ENCODE results near the gene MYL3. TPM values are rescaled to one million over a fixed set of nuclear protein-coding genes. Genes with fewer than 3 reads are reported as not detected.

Gene MYL3
- total and polyA plus RNA-seq, 2 experiments from 2014 or later, result not detected

GRCh38 chr3:46889381-46890110 is 26.3 kb upstream of the MYL3 start:
- Histone ChIP-seq H3K4me3 (no peak overlapping the region), H3K27me3 (replicated peaks; ENCODE audit: insufficient read depth) (0 out of 2 replicates have a peak, but pooled peaks cover 4% of the 10 kb centered on the region), H3K9ac (no peak overlapping the region), H3K79me2 (ENCODE audit: insufficient read depth) (no peaks in the 10 kb centered on the region), H2AFZ (no peak overlapping the region), H3K9me2 (ENCODE audit: insufficient read depth) (no peaks in the 10 kb centered on the region), H3K4me2 (ENCODE audit: unreplicated experiment) (no peak overlapping the region), H4K20me1 (ENCODE audit: insufficient read depth) (no peaks in the 10 kb centered on the region), H3K9me3 (ENCODE audit: low read depth) (no peaks in the 10 kb centered on the region), H3K36me3 (ENCODE audit: low read depth) (no peaks in the 10 kb centered on the region), H3K4me1 (ENCODE audit: insufficient read depth) (no peaks in the 10 kb centered on the region), H3K27ac (no peak overlapping the region), H3F3A (ENCODE audit: insufficient read depth) (no peaks in the 10 kb centered on the region)
- TF ChIP-seq EZH2 (IDR thresholded peaks at IDR 0.05; ENCODE audit: insufficient read depth, poor library complexity, severe bottlenecking) (no peak), EZH2phosphoT487 (IDR thresholded peaks at IDR 0.05; ENCODE audit: insufficient read depth, low read depth) (no peak)
- in situ Hi-C loops (cut with MboI), result loop anchor here (10.0 kb wide), 1 partner anchor 175 kb away; the partner anchor contains the start of gene PRSS50
- WGBS, 2 experiments (ENCODE audit: low coverage in 1 of 2, low lambda C conversion rate in 2 of 2, missing lambda C conversion rate in 2 of 2), result 57 to 59% methylated on average over 6 of the region's 6 CpGs
- no peak for DNase-seq

GRCh38 chr3:46888705-46889104 is 25.5 kb upstream of the MYL3 start:
- Histone ChIP-seq H3K4me1 (ENCODE audit: insufficient read depth) (no peaks in the 10 kb centered on the region), H3K4me3 (no peak overlapping the region), H3K9ac (no peak overlapping the region), H3K4me2 (ENCODE audit: unreplicated experiment) (no peak overlapping the region), H3K27me3 (replicated peaks; ENCODE audit: insufficient read depth) (peaks cover 11% of the 10 kb centered on the region; the same call in 1 of the 2 replicates), H2AFZ (no peak overlapping the region), H3K9me3 (ENCODE audit: low read depth) (no peaks in the 10 kb centered on the region), H3K36me3 (ENCODE audit: low read depth) (no peaks in the 10 kb centered on the region), H3K9me2 (ENCODE audit: insufficient read depth) (no peaks in the 10 kb centered on the region), H4K20me1 (ENCODE audit: insufficient read depth) (no peaks in the 10 kb centered on the region), H3K27ac (no peak overlapping the region), H3K79me2 (ENCODE audit: insufficient read depth) (no peaks in the 10 kb centered on the region), H3F3A (ENCODE audit: insufficient read depth) (no peaks in the 10 kb centered on the region)
- TF ChIP-seq EZH2phosphoT487 (IDR thresholded peaks at IDR 0.05; ENCODE audit: insufficient read depth, low read depth), result no peak
- no peak for TF ChIP-seq EZH2 (IDR thresholded peaks at IDR 0.05; ENCODE audit: insufficient read depth, poor library complexity, severe bottlenecking)
- 63 to 64% methylated on average over 10 to 13 of the region's 13 CpGs for WGBS, 2 experiments (ENCODE audit: low coverage in 1 of 2, low lambda C conversion rate in 2 of 2, missing lambda C conversion rate in 2 of 2)
- in situ Hi-C loops (cut with MboI), result no loop called here
- DNase-seq, result no peak

GRCh38 chr3:46887980-46888494 is 24.8 kb upstream of the MYL3 start:
- no peaks in the 10 kb centered on the region for H3K79me2 ChIP-seq (ENCODE audit: insufficient read depth)
- no peaks in the 10 kb centered on the region for H3K9me2 ChIP-seq (ENCODE audit: insufficient read depth)
- H3K4me2 ChIP-seq (ENCODE audit: unreplicated experiment), result no peak overlapping the region
- no peaks in the 10 kb centered on the region for H3F3A ChIP-seq (ENCODE audit: insufficient read depth)
- H3K27me3 ChIP-seq (replicated peaks; ENCODE audit: insufficient read depth), result peaks cover 15% of the 10 kb centered on the region; the same call in 1 of the 2 replicates
- TF ChIP-seq EZH2 (IDR thresholded peaks at IDR 0.05; ENCODE audit: insufficient read depth, poor library complexity, severe bottlenecking) (no peak), EZH2phosphoT487 (IDR thresholded peaks at IDR 0.05; ENCODE audit: insufficient read depth, low read depth) (no peak)
- H3K27ac ChIP-seq, result no peak overlapping the region
- no peak for DNase-seq
- WGBS, 2 experiments (ENCODE audit: low coverage in 1 of 2, low lambda C conversion rate in 2 of 2, missing lambda C conversion rate in 2 of 2), result 71 to 75% methylated on average over 7 of the region's 7 CpGs
- no peak overlapping the region for H2AFZ ChIP-seq
- in situ Hi-C loops (cut with MboI), result no loop called here
- H3K9me3 ChIP-seq (ENCODE audit: low read depth), result no peaks in the 10 kb centered on the region
- no peak overlapping the region for H3K4me3 ChIP-seq
- H3K9ac ChIP-seq, result no peak overlapping the region
- no peaks in the 10 kb centered on the region for H3K4me1 ChIP-seq (ENCODE audit: insufficient read depth)
- no peaks in the 10 kb centered on the region for H3K36me3 ChIP-seq (ENCODE audit: low read depth)
- H4K20me1 ChIP-seq (ENCODE audit: insufficient read depth), result no peaks in the 10 kb centered on the region

GRCh38 chr3:46885612-46886011 is 22.4 kb upstream of the MYL3 start:
- Histone ChIP-seq H3K79me2 (ENCODE audit: insufficient read depth) (no peaks in the 10 kb centered on the region), H3K4me1 (ENCODE audit: insufficient read depth) (no peaks in the 10 kb centered on the region), H3K4me3 (no peak overlapping the region), H3F3A (ENCODE audit: insufficient read depth) (no peaks in the 10 kb centered on the region), H3K9me3 (ENCODE audit: low read depth) (no peaks in the 10 kb centered on the region), H3K36me3 (ENCODE audit: low read depth) (no peaks in the 10 kb centered on the region), H4K20me1 (ENCODE audit: insufficient read depth) (no peaks in the 10 kb centered on the region), H3K27me3 (replicated peaks; ENCODE audit: insufficient read depth) (peaks cover 25% of the 10 kb centered on the region; the same call in 1 of the 2 replicates), H3K27ac (no peak overlapping the region), H2AFZ (no peak overlapping the region), H3K9me2 (ENCODE audit: insufficient read depth) (no peaks in the 10 kb centered on the region), H3K9ac (no peak overlapping the region), H3K4me2 (ENCODE audit: unreplicated experiment) (no peak overlapping the region)
- in situ Hi-C loops (cut with MboI), result no loop called here
- TF ChIP-seq EZH2phosphoT487 (IDR thresholded peaks at IDR 0.05; ENCODE audit: insufficient read depth, low read depth), result no peak
- no peak for TF ChIP-seq EZH2 (IDR thresholded peaks at IDR 0.05; ENCODE audit: insufficient read depth, poor library complexity, severe bottlenecking)
- WGBS, 2 experiments (ENCODE audit: low coverage in 1 of 2, low lambda C conversion rate in 2 of 2, missing lambda C conversion rate in 2 of 2), result 57 to 61% methylated on average over 3 of the region's 3 CpGs
- DNase-seq, result no peak

Measured in GM23248 (cell line).